ENCODE data around the gene HDDC3.
A peak's percentile ranks its signal among the peaks of the same experiment; 100 is the strongest.
"Not testable (repeated sequence)": the region's sequence is repeated elsewhere in the genome, so short reads cannot be mapped to it uniquely, and the experiment has no call there.

Gene HDDC3

DNA sequence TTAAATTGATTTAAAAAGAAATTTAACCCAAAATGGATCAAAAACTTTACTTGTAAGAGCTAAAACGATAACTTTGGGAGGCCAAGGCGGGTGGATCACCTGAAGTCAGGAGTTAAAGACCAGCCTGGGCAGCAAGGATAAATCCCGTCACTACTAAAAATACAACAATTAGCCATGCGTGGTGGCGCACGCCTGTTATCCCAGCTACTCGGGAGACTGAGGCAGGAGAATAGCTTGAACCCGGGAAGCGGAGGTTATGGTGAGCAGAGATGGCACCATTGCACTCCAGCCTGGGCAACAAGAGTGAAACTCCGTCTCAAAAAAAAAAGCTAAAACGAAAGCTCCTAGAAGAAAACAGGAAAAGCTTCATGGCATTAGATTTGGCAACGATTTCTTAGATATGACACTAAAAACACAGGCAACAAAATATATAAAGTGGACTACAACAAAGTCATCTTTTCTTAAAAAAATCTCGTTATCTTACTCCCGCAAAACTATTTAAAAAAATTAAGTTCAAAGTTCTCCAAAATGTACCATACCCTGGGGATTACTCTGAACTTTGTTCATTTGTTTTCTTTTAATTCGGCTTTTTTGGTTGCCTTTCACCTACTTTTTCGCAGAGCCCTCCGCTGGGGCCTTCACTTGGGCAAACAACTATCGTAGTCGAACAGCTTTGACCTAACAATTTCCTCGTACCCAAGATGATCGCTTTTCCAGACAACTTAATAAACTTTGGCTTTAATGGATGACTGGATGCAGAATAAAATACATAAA is 2.9 kb downstream of the HDDC3 start:
- peak in 1 of 2 donors; percentile 16 for DNase-seq

DNA sequence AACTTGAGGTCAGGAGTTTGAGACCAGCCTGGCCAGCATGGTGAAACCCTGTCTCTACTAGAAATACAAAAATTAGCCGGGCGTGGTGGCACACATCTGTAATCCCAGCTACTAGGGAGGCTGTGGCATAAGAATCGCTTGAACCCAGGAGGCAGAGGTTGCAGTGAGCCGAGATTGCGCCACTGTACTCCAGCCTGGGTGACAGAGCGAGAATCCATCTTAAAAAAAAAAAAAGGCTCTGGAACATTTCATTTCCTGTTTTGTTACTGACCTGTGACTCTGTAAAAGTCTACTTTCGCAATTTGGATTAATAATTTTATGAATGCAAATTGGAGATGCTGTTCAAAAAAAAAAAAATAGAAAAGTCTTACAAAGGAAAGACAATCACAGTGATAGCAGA is 4.2 kb downstream of the HDDC3 start:
- DNase-seq: peak; percentile 14 to 69

DNA sequence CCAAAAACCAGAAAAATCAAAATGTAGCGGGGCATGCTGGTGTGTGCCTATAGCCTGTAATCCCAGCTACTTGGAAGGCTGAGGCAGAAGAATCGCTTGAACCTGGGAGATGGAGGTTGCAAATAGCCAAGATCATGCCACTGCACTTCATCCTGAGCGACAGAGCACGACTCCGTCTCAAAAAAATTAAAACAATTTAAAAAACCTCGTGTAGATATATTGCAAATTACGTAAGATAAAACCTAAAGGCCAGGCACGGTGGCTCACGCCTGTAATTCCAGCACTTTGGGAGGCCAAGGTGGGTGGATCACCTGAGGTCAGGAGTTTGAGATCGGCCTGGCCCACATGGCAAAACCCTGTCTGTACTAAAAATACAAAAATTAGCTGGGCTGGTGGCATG is 5.6 kb downstream of the HDDC3 start:
- not testable (repeated sequence) for DNase-seq

DNA sequence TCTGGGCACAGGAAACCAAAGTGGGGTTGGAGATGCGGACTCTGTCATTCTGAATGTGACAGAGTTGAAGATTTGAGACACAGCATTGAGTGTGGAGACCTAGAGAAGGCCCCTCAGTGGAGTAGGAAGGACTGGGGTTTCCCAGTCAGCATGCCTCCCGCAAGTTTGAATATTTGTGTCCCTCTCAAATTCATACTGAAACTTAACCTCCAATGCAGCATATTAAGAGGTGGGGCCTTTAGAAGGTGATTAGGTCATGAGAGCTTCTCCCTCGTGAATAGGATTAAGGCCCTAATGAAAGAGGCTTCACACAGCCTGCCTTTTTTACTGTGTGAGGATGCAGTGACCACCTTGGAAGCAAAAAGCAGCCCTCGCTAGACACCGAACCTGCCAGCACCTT is 8.0 kb downstream of the HDDC3 start:
- DNase-seq: no peak

DNA sequence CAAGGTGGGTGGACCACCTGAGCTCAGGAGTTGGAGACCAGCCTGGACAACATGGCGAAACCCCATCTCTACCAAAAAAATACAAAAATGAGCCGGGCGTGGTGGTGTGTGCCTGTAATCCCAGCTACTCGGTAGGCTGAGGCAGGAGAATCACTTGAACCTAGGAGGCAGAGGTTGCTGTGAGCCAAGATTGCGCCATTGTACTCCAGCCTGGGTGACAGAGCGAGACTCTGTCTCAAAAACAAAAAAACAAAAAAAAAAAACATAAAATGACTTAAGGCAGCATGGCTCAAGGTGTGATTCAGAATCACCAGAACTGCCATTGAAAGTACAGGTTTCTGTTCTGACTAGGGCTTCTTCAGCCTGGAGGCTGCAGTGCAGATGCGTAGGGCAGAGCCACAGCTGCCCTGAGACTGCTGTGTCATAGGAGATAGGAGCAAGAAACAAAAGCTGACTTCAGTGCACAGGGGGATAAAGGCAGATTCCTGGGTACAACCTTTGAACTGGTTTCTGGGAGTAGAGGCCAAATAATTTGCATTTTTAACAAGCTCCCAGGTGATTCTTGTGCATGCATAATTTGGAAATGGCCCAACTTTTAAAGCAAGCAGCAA is 9.5 kb downstream of the HDDC3 start:
- not testable (repeated sequence) for DNase-seq

DNA sequence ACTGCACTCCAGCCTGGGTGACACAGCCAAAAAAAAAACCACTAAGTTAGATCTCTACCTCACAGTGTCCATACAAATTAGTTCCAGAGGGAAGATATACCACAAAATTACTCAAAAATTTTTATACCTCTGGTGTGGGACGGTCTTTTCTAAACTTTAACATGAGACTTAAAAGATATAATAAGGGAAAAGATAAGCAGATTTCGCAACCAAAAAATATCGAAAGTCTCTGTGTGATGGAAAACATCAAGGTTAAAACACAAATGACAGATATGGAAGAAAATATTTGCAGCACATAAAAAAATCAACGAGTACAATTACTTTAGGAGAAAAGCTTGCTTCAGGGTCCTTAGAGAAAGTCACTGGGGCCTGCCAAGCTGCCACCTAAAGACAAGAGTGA is 10.5 kb downstream of the HDDC3 start:
- no peak for DNase-seq

DNA sequence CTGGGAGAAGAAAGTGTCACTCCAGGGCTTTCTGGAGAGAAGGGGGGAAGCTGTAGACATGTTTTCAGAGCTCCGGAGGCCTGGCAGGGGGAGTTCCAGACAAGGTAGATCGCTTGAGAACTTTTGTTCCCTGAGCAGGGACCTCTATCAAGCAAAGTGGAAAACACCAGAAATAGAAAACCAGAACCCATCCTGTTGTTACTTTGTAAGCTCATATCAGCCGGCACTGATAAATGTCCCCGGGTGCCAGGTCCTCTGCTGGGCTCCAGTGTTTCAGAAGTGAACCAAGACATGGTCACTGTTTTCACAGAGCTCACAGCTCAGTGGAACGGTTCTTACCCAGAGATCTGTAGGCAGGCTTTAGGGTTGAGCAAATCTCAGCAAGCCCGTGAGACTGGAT is 13.5 kb downstream of the HDDC3 start:
- no peak for DNase-seq

DNA sequence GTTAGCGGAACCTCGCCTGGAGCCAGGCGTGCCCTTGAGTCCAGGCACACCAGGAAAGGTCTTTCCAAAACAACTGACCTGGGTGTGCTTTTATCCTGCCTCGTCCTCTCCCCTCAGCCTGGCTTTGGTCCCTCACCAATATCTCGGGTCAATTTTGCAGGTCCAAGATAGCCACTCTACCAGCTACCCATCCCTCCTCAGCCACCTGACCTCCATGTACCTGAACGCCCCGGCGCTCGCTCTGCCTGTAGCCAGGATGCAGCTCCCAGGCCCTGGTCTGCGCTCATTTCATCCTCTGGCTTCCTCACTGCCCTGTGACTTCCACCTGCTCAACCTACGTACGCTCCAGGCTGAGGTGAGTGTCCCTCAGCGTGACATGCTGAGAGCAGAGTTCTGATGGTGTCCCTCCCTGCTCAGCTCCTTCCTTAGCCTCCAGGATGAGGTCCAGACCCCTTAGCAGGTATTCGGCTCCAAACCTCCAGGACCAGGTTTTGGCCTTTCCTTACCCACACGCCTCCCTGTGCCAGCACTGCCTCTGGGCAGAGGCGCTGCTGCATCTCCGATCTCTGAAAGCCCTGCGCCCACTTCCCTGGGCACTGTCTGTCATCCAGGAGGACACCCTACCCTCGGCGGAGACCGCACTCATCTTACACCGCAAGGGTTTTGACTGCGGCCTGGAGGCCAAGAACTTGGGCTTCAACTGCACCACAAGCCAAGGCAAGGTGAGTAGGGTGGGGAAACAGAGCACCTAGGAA is 14.1 kb downstream of the HDDC3 start:
- no peak for DNase-seq

DNA sequence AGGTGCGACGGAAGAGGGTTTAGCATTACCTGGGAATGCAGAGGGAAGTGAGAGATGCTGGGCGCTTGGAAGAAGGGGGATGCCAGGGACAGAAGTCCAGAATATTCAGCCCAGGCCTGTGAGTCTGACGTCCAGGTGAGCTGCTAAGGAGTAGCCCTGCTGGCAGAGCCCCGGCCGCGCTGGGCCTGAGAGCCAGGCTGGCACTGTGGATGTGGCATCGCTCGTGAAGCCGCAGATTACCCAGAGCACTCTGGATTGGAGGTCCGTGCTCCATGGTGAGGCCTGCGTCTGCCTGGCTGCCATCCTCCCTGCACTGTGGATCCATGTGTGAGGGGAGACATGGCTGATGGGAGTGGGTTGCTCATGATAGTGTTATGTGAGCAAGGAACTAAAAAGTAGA is 14.8 kb downstream of the HDDC3 start:
- DNase-seq: no peak

DNA sequence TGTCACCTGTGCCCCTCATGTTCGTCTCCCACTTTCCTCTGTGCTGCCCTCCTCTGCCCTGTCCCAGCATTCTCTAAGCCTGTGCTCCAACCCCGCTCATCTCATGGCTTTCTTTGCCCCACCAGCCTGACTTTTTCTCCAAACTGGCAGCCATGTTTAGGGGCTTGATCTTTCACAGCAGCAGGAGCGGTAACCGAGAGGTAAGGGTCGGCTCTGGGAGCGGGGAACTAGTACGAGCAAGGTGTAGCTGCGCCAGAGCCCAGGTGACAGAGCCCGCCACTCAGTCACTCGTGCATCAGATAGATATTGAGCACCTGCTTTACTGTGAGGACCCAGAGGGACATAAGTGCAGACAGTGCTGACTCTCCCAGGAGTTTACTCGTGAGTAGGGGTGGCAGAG is 15.9 kb downstream of the HDDC3 start:
- DNase-seq: no peak

DNA sequence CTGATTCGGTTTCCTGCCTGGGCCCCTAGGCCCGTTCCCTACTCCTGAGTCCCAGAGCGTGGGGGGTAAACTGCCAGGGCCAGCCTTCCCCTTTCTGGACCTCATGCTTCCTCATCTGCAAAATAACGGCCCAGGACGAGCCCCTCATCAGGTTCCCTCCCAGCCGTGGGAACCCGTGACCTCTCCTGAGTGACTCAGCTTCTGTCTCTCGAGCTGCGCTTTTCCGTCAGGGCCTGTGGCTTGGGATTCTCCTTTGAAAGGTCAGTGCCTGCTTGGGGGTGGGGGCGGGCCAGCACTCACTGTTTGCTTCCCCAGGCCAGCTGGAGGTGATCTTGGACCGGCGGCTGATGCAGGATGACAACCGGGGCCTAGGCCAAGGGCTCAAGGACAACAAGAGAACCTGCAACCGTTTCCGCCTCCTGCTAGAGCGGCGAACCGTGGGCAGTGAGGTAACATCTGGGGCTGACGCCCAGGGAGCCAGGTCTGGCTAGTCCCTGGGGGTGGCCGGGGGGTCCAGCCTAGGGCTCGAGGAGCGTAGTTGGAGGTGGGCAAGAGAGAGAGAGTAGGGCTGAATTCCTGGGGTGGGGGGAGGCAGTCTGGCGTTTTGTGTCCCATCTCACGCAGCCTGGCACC is 16.4 kb downstream of the HDDC3 start:
- DNase-seq: peak; percentile 97 to 98

DNA sequence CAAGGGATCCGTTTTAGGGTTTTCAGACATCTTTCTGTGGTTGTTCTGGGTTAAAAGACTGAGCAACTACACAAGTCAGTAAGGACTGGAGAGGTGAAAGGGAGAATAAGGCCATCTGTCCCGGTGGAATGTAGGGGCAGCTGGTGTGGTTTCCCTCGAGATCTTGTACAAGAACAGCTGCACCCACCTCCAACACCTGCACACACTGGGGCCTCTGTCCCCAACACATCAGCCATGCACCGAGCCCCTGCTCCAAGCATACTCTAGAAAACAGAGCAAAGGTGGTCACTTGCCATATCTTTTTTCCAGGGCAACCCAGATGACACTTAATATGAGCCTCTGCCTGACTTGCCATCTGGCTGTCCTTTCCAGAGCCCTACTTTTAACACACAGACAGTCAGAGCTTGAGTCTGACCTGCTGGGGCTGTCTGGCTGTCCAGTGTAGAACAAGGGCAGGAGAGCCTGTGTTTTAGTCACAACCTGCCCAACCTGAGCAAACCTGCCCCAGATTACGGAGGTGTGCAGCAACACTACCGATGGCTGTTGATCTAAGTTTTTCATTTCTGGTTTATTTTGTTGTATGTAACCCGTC is 17.0 kb downstream of the HDDC3 start:
- no peak for DNase-seq

DNA sequence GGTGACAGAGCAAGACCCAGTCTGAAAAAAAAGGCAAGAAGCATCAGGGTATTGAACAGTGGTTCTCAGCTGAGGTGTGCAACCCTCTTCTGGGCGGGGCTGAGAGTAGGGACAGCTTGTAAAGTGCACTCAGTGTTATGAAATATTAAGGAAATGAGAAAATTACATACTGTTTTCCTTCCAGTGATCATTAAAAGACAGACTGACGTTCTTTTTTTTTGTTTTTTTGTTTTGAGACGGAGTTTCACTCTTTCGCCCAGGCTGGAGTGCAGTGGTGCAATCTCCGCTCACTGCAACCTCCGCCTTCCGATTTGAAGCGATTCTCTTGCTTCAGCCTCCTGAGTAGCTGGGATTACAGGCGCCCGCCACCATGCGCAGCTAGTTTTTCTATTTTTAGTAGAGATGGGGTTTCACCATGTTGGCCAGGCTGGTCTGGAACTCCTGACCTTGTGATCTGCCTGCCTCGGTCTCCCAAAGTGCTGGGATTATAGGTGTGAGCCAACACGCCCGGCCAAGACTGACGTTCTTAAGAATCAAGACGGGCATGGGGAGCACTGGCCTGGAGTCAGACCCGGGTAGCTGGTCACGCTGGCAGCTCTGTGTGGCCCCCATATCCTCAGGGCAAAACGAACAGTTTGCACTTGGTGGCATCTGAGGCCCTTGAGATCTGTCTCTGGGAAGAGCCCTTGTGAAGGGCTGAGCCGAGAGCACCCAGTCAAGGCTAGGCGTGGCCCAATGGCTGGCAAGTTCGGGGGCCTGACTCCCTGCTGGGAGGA is 17.9 kb downstream of the HDDC3 start:
- DNase-seq: peak; percentile 90 to 91

DNA sequence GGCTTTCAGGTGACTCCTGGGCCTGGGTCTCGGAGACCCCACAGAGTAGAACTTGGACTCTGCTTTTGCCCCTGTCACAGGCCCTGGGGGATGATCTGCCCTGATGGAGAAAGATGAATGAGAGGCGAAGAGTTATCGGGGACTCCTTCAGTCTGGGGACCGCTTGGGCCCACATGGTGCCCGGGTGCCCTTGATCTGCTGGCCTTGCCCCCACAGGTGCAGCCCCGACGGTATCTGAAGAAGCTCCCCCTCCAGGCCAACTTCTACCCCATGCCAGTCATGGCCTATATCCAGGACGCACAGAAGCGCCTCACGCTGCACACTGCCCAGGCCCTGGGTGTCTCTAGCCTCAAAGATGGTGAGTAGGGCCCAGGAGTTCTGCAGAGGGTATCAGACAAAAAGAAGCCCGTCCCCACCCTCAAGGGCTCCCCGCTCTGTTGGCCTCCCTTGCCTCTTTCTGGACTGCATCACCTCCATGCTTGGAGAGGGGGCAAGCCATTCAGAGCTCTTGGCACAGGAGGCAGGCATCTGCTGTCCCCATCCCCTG is 18.9 kb downstream of the HDDC3 start:
- no peak for DNase-seq

DNA sequence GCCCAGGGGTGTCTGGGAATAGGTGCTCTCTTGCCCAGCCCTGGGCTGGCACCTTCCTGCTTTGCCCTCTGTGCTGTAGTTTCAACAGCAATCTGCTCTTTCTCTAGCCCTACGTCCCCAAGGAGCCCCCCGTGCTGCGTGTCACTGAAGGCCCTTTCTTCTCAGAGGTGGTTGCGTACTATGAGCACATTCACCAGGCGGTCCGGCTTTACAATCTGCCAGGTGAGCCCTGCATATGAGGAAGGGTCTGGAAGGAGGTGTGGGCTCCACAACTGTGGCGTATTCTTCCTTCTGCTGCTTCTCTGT is 19.6 kb downstream of the HDDC3 start:
- DNase-seq: no peak

DNA sequence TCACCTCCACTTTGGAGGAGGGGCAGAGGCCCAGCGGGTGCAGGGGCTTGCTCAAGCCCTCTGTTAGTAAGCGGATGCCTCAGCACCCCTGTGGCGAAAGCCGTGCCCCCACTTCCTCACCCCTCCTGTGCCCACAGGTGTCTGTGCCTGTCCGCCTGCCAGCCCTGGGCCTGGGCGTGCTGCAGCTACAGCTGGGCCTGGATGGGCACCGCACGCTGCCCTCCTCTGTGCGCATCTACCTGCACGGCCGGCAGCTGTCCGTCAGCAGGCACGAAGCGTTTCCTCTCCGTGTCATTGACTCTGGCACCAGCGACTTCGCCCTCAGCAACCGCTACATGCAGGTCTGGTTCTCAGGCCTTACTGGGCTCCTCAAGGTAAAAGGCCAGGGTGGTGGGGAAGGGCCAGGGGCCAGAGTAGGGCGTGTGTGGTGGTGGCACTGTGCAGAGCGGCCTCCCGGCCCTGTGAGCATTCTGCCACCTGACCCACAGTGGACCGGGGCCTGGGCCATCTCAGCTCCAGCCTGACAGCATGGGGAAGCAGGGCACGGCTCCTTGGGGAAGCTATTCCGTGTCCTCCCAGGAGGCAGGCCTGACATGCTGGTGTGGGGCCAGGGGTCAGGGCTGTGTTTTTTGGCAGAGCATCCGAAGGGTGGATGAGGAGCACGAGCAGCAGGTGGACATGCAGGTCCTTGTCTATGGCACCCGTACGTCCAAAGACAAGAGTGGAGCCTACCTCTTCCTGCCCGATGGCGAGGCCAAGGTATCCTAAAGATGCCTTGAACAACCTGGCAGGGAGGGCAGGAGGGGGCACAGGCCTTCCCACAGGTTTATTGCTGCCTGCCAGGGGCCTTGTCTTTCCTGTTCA is 20.2 kb downstream of the HDDC3 start:
- DNase-seq: no peak

DNA sequence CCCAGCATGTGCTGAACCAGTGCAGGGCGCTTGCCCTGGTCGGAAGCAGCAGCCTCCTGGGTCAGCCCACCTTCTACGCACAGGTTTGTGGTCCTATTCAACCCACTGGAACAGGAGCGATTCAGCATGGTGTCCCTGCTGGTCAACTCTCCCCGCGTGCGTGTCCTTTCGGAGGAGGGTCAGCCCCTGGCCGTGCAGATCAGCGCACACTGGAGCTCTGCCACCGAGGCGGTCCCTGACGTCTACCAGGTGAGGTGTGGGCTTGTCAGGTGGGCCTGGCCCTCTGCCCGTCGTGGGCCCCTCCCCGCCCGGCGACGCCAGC is 21.1 kb downstream of the HDDC3 start:
- DNase-seq: no peak

DNA sequence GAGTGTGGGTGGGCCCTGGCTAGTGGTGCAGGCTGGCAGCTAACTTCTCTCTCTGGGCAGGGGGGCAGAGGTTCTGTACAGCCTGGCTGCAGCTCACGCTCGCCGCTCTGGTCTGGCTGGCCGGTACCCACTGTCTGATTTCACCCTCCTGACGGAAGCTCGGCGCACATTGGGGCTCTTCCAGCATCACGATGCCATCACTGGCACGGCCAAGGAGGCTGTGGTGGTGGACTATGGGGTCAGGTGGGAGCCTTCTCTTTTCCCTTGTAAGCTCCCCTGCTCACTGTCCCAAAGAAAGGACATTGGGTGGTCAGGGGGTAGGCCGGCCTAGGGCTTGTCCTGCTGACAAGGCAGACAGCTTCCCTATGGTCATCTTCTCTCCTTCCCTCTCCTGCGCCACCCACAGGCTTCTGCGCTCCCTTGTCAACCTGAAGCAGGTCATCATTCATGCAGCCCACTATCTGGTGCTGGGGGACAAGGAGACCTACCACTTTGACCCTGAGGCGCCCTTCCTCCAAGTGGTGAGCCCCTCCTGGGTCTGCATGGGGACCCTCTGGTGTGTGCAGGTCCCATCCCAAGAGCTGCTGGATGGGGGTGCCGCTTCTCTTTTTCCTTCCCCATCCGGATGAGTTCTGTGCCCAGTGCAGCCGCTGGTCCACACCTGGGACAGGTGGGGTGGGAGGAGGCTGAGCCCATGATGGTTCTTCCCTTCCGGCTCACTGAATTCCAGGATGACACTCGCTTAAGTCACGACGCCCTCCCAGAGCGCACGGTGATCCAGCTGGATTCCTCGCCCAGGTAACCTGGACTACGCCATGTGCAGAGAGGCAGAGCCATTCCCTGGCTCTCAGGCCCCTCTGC is 21.7 kb downstream of the HDDC3 start:
- no peak for DNase-seq

DNA sequence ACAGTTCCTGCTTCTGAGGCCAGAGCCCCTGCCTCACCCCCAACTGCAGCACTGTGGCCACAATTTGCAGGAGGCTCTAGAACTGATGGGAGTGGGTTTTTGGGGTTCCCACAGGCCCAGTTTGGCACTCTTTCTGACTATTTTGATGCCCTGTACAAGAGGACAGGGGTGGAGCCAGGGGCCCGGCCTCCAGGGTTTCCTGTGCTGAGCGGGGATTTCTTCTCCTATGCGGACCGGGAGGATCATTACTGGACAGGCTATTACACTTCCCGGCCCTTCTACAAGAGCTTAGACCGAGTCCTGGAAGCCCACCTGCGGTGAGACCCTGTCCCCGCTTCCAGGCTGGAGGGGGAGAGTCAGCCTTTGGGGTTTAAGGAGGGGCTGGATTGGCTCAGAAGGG is 22.4 kb downstream of the HDDC3 start:
- DNase-seq: no peak

DNA sequence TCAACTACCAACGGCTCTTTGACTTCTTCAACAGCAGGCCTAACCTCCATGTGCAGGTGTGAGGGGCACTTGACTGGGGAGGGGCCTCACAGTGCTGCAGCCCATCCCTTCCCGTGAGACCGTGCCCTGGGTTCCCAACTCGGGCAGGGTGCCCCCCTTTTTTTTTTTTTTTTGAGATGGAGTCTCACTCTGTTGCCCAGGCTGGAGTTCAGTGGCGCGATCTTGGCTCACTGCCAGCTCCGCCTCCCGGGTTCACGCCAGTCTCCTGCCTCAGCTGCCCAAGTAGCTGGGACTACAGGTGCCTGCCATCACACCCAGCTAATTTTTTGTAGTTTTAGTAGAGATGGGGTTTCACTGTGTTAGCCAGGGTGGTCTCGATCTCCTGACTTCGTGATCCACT is 22.9 kb downstream of the HDDC3 start:
- DNase-seq: not testable (repeated sequence)

Measured in inflammatory macrophage (primary cell).